HFFc6 (cell line): ENCODE data around the gene EXOC4. TPM values are rescaled to one million over a fixed set of nuclear protein-coding genes. Genes with fewer than 3 reads are reported as not detected.

Experiments used
- DNase-seq: peaks from one replicate; pipeline ENCODE4 v3.0.0-alpha.2; 2018
- H3K27ac Mint-ChIP-seq: 2 replicates; pipeline ENCODE4 v1.8.0; 2020; ENCODE audit warnings: mild to moderate bottlenecking, mixed read lengths
- H3K27me3 Mint-ChIP-seq: 2 replicates; pipeline ENCODE4 v1.8.0; 2021; ENCODE audit warnings: mild to moderate bottlenecking, moderate library complexity, mixed read lengths; ENCODE audit not compliant: insufficient read depth
- H3K36me3 Mint-ChIP-seq: 2 replicates; pipeline ENCODE4 v1.8.0; 2021; ENCODE audit warnings: low read depth, mixed read lengths
- H3K4me1 Mint-ChIP-seq: 2 replicates; pipeline ENCODE4 v1.8.0; 2020; ENCODE audit warnings: low read depth, mixed read lengths
- H3K4me3 Mint-ChIP-seq: 2 replicates; pipeline ENCODE4 v1.8.0; 2020; ENCODE audit warnings: mild to moderate bottlenecking, moderate library complexity, mixed read lengths
- H3K9me3 Mint-ChIP-seq: 2 replicates; pipeline ENCODE4 v1.8.0; 2020; ENCODE audit warnings: mild to moderate bottlenecking, mixed read lengths
- total RNA-seq, 6 experiments: library from RNA; stranded (reverse); fragmentation: NEBNext Ultra II Directional; extraction: Animal tissue kit (Norgen Biotek cat#: 25700); gene quantifications; 2 replicates in 1 of 6; 3 replicates in 5 of 6; pipeline ENCODE4 v1.2.3, GENCODE V29; 2021
- TF ChIP-seq, protein P1 (sequence below): fragments of 200-600 bp; sonication (generic); IDR thresholded peaks from 2 replicates; pipeline ENCODE4 v1.5.0; 2021; ENCODE audit warnings: antibody characterized with exemption, mild to moderate bottlenecking

The EXOC4 gene
- total RNA-seq, 6 experiments from 2014 or later, result 57.6 to 67.6 (median 61.4) TPM

DNA sequence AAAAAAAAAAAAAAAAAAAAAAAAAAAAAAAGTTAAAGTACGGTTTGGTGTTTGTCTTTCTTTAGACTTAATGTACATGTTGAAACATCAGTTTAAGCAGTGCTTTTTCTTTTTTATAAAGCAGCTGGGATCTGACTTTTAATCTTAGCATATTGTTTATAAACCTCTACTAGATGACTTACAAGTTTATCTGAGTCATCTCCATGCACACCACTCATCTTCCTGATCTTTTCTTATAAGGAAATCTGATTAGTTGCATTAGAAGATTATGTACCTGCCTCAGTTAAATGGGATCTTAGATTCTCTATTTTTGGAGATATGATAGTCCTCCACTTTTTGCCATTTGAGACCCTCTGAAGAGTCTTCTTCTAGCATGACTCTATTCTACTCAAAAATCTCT, 482.3 kb downstream of the EXOC4 start:
- Mint-ChIP-seq H3K9me3 (no peaks in the 10 kb centered on the region), H3K36me3 (no peaks in the 10 kb centered on the region), H3K27ac (no peak overlapping the region), H3K27me3 (no peaks in the 10 kb centered on the region), H3K4me1 (peaks cover 11% of the 10 kb centered on the region), H3K4me3 (no peak overlapping the region)
- DNase-seq, result no peak
- TF ChIP-seq, protein P1, sequence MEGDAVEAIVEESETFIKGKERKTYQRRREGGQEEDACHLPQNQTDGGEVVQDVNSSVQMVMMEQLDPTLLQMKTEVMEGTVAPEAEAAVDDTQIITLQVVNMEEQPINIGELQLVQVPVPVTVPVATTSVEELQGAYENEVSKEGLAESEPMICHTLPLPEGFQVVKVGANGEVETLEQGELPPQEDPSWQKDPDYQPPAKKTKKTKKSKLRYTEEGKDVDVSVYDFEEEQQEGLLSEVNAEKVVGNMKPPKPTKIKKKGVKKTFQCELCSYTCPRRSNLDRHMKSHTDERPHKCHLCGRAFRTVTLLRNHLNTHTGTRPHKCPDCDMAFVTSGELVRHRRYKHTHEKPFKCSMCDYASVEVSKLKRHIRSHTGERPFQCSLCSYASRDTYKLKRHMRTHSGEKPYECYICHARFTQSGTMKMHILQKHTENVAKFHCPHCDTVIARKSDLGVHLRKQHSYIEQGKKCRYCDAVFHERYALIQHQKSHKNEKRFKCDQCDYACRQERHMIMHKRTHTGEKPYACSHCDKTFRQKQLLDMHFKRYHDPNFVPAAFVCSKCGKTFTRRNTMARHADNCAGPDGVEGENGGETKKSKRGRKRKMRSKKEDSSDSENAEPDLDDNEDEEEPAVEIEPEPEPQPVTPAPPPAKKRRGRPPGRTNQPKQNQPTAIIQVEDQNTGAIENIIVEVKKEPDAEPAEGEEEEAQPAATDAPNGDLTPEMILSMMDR, result no peak

DNA sequence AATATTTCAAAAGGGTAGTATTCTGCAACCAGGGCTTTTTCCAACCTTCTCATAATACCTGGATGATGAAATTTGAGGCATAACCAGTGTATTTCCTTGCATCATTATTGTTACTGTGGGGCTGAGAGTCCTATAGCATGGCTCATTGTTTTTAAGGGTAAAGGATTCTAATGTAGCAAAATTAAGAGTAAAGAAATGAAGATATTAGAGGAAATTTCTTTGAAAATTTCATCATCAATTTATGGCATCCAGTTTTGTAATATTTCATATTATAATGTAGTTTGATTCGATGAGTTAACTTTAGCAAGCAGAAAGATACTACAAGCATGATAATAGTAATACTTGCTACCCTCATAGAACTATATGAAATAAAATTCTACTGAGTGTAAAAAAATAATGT, 486.9 kb downstream of the EXOC4 start:
- Mint-ChIP-seq H3K27ac (no peak overlapping the region), H3K27me3 (no peaks in the 10 kb centered on the region), H3K9me3 (no peaks in the 10 kb centered on the region), H3K36me3 (no peaks in the 10 kb centered on the region), H3K4me3 (no peak overlapping the region), H3K4me1 (peaks cover 11% of the 10 kb centered on the region)
- TF ChIP-seq, protein P1, result no peak
- DNase-seq, result no peak

DNA sequence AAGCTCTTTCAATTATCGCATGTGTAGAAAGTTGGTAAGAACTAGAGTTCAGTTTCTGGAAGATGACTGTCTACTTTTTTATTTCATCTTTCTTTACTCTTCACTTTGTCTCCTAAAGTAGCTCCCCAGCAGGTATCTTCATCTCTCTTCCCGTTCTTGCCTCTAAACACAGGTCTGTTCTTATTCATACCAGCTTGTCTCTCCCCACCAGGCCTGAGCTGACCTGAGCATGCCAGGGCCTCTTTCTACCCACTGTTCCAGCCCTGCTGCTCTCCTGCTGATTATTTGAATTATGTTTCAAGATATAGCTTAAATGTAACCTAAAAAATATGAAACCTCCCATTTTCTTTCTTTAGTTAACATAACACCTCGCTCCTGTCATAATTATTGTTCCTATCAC, 488.2 kb downstream of the EXOC4 start:
- Mint-ChIP-seq H3K27ac (no peak overlapping the region), H3K4me3 (no peak overlapping the region), H3K36me3 (no peaks in the 10 kb centered on the region), H3K4me1 (peaks cover under 1% of the 10 kb centered on the region; the same call in 1 of the 2 replicates), H3K27me3 (no peaks in the 10 kb centered on the region), H3K9me3 (no peaks in the 10 kb centered on the region)
- TF ChIP-seq, protein P1, result no peak
- DNase-seq, result no peak

DNA sequence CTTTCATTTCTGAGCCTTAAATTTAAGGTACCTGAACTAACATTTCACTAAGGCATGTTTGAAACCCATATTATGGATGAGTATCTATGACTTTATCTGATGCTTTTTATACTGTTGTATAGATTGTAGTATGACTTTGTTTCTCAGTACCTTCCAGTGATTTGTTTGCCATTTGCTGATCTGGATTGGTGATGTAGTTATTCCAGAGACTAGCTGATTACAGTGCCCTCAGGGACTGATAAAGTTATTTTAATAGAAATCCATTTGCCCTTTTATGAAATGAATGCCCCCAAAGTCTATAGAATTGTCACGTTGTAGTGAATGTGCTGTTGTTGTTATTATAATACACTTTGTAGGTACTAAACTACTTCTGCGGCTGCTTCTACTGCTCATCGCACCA, 488.8 kb downstream of the EXOC4 start:
- no peaks in the 10 kb centered on the region for H3K9me3 Mint-ChIP-seq
- no peaks in the 10 kb centered on the region for H3K27me3 Mint-ChIP-seq
- no peaks in the 10 kb centered on the region for H3K36me3 Mint-ChIP-seq
- TF ChIP-seq, protein P1, result no peak
- H3K4me3 Mint-ChIP-seq, result no peak overlapping the region
- no peak for DNase-seq
- no peak overlapping the region for H3K27ac Mint-ChIP-seq
- no peaks in the 10 kb centered on the region for H3K4me1 Mint-ChIP-seq

DNA sequence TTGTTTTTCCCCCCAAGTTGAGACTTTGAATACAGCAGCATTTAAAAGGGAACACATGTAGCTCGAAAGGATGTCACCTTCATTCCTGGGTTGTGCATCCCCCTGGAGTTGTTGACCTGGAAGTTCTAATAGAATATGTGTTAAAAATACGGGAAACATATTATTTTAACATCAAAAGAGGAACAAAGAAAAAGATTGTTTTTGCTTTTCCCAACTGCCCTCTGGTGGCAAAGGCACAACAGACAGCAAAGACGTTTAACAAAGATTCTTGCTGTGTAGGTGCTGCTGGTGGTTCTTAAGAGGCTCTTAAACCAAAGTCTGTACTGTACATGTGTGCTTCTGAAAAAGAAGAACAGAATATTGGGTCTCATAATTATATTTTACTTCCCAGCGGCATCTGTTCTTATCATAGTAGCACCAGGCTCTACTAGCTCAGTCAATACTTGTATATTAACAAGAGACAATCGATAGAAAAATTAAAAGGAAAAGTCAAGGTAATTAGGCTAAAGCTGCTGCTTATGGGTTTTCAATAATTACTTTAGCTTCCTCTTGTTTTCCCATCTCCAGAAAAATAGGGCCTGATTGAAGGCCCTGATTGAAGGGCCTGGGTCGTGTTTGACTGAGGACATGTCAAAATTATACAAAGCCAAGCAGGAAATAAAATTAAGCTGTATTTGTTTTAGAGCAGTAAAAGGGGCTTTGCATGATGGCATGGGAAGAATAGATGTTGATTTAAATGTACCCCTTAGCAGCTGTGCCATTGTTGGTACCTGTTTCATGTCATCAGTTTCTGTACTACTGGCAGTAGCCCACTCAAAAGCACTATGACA, 490.0 kb downstream of the EXOC4 start:
- no peaks in the 10 kb centered on the region for H3K27me3 Mint-ChIP-seq
- TF ChIP-seq, protein P1, result peak; percentile 84
- H3K27ac Mint-ChIP-seq, result no peak overlapping the region
- no peak overlapping the region for H3K4me3 Mint-ChIP-seq
- no peaks in the 10 kb centered on the region for H3K36me3 Mint-ChIP-seq
- DNase-seq, result peak; percentile 26
- H3K9me3 Mint-ChIP-seq, result no peaks in the 10 kb centered on the region
- H3K4me1 Mint-ChIP-seq, result no peaks in the 10 kb centered on the region
